Measurements from ENCODE around the gene SORL1-AS1.
A peak's percentile ranks its signal among the peaks of the same experiment; 100 is the strongest.

Gene SORL1-AS1

GRCh38 chr11:121451986-121452608 is 670 bp downstream of the SORL1-AS1 start, which contains the start of gene SORL1:
Gene SORL1, plus strand, starts transcription at chr11:121452314. Its CDS starts 18 bp downstream, at chr11:121452332.
- peak; percentile 56 for TF ChIP-seq CTCF (IDR thresholded peaks at IDR 0.05; ENCODE audit: low read depth, low read length)
- Histone ChIP-seq H3K4me3 (ENCODE audit: low read depth, low read length) (peak within 1 kb of the TSS; percentile 98), H3K4me1 (peaks cover 11% of the 10 kb centered on the region), H3K36me3 (peaks cover 3% of the 10 kb centered on the region; the same call in 1 of the 2 replicates), H3K9me3 (no peaks in the 10 kb centered on the region), H3K27me3 (no peaks in the 10 kb centered on the region)
- peak; percentile 88 for DNase-seq

- no peak for TF ChIP-seq CTCF (IDR thresholded peaks at IDR 0.05; ENCODE audit: low read depth, low read length)
- Histone ChIP-seq H3K27me3 (no peaks in the 10 kb centered on the region), H3K36me3 (peaks cover 3% of the 10 kb centered on the region; the same call in 1 of the 2 replicates), H3K4me3 (ENCODE audit: low read depth, low read length) (peak overlapping the region; percentile 98), H3K4me1 (peaks cover 11% of the 10 kb centered on the region), H3K9me3 (no peaks in the 10 kb centered on the region)
- no peak for DNase-seq
These were observed 1.4 kb downstream of the SORL1-AS1 start for GRCh38 chr11:121451178-121451985.

GRCh38 chr11:121450401-121450800 is 2.4 kb downstream of the SORL1-AS1 start:
- peaks cover 11% of the 10 kb centered on the region for H3K4me1 ChIP-seq
- H3K9me3 ChIP-seq: no peaks in the 10 kb centered on the region
- TF ChIP-seq CTCF (IDR thresholded peaks at IDR 0.05; ENCODE audit: low read depth, low read length): no peak
- H3K4me3 ChIP-seq (ENCODE audit: low read depth, low read length): no peak overlapping the region
- peaks cover 3% of the 10 kb centered on the region; the same call in 1 of the 2 replicates for H3K36me3 ChIP-seq
- DNase-seq: no peak
- no peaks in the 10 kb centered on the region for H3K27me3 ChIP-seq

- peaks cover 6% of the 10 kb centered on the region for H3K4me1 ChIP-seq
These were observed 3.1 kb downstream of the SORL1-AS1 start for GRCh38 chr11:121449626-121450025.

GRCh38 chr11:121449123-121449522 is 3.6 kb downstream of the SORL1-AS1 start:
- H3K9me3 ChIP-seq: no peaks in the 10 kb centered on the region
- no peak for DNase-seq
- no peak overlapping the region for H3K4me3 ChIP-seq (ENCODE audit: low read depth, low read length)
- H3K27me3 ChIP-seq: no peaks in the 10 kb centered on the region
- H3K36me3 ChIP-seq: peaks cover 3% of the 10 kb centered on the region; the same call in 1 of the 2 replicates
- H3K4me1 ChIP-seq: peaks cover 6% of the 10 kb centered on the region
- TF ChIP-seq CTCF (IDR thresholded peaks at IDR 0.05; ENCODE audit: low read depth, low read length): no peak

More at GRCh38 chr11:121449626-121450025, 3.1 kb downstream of the SORL1-AS1 start:
- no peak for TF ChIP-seq CTCF (IDR thresholded peaks at IDR 0.05; ENCODE audit: low read depth, low read length)
- Histone ChIP-seq H3K9me3 (no peaks in the 10 kb centered on the region), H3K36me3 (peaks cover 3% of the 10 kb centered on the region; the same call in 1 of the 2 replicates), H3K27me3 (no peaks in the 10 kb centered on the region), H3K4me3 (ENCODE audit: low read depth, low read length) (no peak overlapping the region)
- DNase-seq: no peak
